ENCODE data around the gene TMEM92. TPM values are rescaled to one million over a fixed set of nuclear protein-coding genes. Genes with fewer than 3 reads are reported as not detected.

The TMEM92 gene
- total RNA-seq, 2 experiments from 2014 or later: not detected

GRCh38 chr17:50272246-50272645 lies 2.0 kb upstream of the TMEM92 start:
- intact Hi-C loops (cut with micrococcal nuclease; ENCODE audit: unreplicated experiment): no loop called here
- H3K4me3 ChIP-seq (ENCODE audit: low read depth, low read length, poor library complexity, severe bottlenecking): no peak overlapping the region
- ChIA-PET POLR2A (interaction anchor here (0.6 kb wide), 1 partner anchor 841 kb away, joined by 6 read pairs; no protein-coding TSS in a partner anchor), CTCF (ENCODE audit: unreplicated experiment) (no interaction called here)
- TF ChIP-seq EZH2phosphoT487 (IDR thresholded peaks at IDR 0.05; ENCODE audit: borderline replicate concordance, low read depth, low read length) (no peak), CTCF (conservative IDR thresholded peaks at IDR 0.05; ENCODE audit: low read length) (no peak)
- H3K27ac ChIP-seq (ENCODE audit: low read depth, low read length, poor library complexity, severe bottlenecking): no peak overlapping the region
- H2AFZ ChIP-seq (ENCODE audit: low read length): 0 out of 2 replicates have a peak overlapping the region, but pooled peaks have one; percentile 21
- no peak for DNase-seq (ENCODE audit: low spot score)
- no peaks in the 10 kb centered on the region for H3K9me3 ChIP-seq (ENCODE audit: low read length)
- H3K4me2 ChIP-seq (ENCODE audit: low read length): peak overlapping the region; percentile 60; the same call in 1 of the 2 replicates
- H4K20me1 ChIP-seq (ENCODE audit: insufficient read depth, low read length): no peaks in the 10 kb centered on the region
- H3K79me2 ChIP-seq (ENCODE audit: insufficient read depth, low read depth, low read length): no peaks in the 10 kb centered on the region
- H3K9me2 ChIP-seq (ENCODE audit: insufficient read depth, low read length): no peaks in the 10 kb centered on the region
- no peaks in the 10 kb centered on the region for H3K36me3 ChIP-seq (ENCODE audit: insufficient read depth, low read length)
- no peaks in the 10 kb centered on the region for H3K4me1 ChIP-seq (ENCODE audit: insufficient read depth, low read length, poor library complexity, severe bottlenecking)
- BruUV-seq (replicated peaks): no TSS peak

- no peak overlapping the region for H3K27ac ChIP-seq (ENCODE audit: low read depth, low read length, poor library complexity, severe bottlenecking)
- H3K4me2 ChIP-seq (ENCODE audit: low read length): peak overlapping the region; percentile 60
- peak; percentile 48 for DNase-seq (ENCODE audit: low spot score)
- no peaks in the 10 kb centered on the region for H3K4me1 ChIP-seq (ENCODE audit: insufficient read depth, low read length, poor library complexity, severe bottlenecking)
- no peaks in the 10 kb centered on the region for H4K20me1 ChIP-seq (ENCODE audit: insufficient read depth, low read length)
- TF ChIP-seq CTCF (conservative IDR thresholded peaks at IDR 0.05; ENCODE audit: low read length): peak; percentile 90
- no peak for TF ChIP-seq EZH2phosphoT487 (IDR thresholded peaks at IDR 0.05; ENCODE audit: borderline replicate concordance, low read depth, low read length)
- no peaks in the 10 kb centered on the region for H3K9me3 ChIP-seq (ENCODE audit: low read length)
- no peaks in the 10 kb centered on the region for H3K36me3 ChIP-seq (ENCODE audit: insufficient read depth, low read length)
- intact Hi-C loops (cut with micrococcal nuclease; ENCODE audit: unreplicated experiment): loop anchor here (1.0 kb wide), 3 partner anchors 24 to 104 kb away; no protein-coding TSS in a partner anchor
- no TSS peak for BruUV-seq (replicated peaks)
- H2AFZ ChIP-seq (ENCODE audit: low read length): peak overlapping the region; percentile 21; the same call in 1 of the 2 replicates
- ChIA-PET CTCF (ENCODE audit: unreplicated experiment) (interaction anchor here (0.5 to 0.6 kb wide), 2 partner anchors 12 to 70 kb away, joined by 3 to 5 read pairs; no protein-coding TSS in a partner anchor), POLR2A (interaction anchor here (0.6 kb wide), 1 partner anchor 842 kb away, joined by 6 read pairs; no protein-coding TSS in a partner anchor)
- no peaks in the 10 kb centered on the region for H3K79me2 ChIP-seq (ENCODE audit: insufficient read depth, low read depth, low read length)
- H3K9me2 ChIP-seq (ENCODE audit: insufficient read depth, low read length): no peaks in the 10 kb centered on the region
- peak overlapping the region; percentile 41 for H3K4me3 ChIP-seq (ENCODE audit: low read depth, low read length, poor library complexity, severe bottlenecking)
Observed at GRCh38 chr17:50272711-50273653, 1.3 kb upstream of the TMEM92 start.

Data from OCI-LY7 (cell line).